ENCODE results near the gene EXOC6B. TPM values are rescaled to one million over a fixed set of nuclear protein-coding genes. Genes with fewer than 3 reads are reported as not detected.
"Not testable (repeated sequence)": the region's sequence is repeated elsewhere in the genome, so short reads cannot be mapped to it uniquely, and the experiment has no call there.

Gene EXOC6B
- total RNA-seq, 3 donors from 2014 or later: 32.2 to 49.2 (median 37.0) TPM

- Histone ChIP-seq H3K27ac (no peak overlapping the region), H3K27me3 (no peaks in the 10 kb centered on the region), H3K9me3 (peaks cover 0 to 10% of the 10 kb centered on the region in 2 donors), H3K4me1 (no peaks in the 10 kb centered on the region), H3K4me3 (no peak overlapping the region), H3K36me3 (no peaks in the 10 kb centered on the region)
- intact Hi-C loops (cut with DNase I; ENCODE audit: low total_unique reads): loop anchor here (10.0 kb wide), 1 partner anchor 1579 kb away; no protein-coding TSS in a partner anchor
- TF ChIP-seq POLR2AphosphoS5 (IDR thresholded peaks at IDR 0.05) (no peak), CTCF (IDR thresholded peaks at IDR 0.05) (no peak), POLR2A (IDR thresholded peaks at IDR 0.05) (no peak)
- DNase-seq (ENCODE audit: low spot score in 2 of 2): no peak
These were observed 269.9 kb downstream of the EXOC6B start for GRCh38 chr2:72555943-72556342.

DNA sequence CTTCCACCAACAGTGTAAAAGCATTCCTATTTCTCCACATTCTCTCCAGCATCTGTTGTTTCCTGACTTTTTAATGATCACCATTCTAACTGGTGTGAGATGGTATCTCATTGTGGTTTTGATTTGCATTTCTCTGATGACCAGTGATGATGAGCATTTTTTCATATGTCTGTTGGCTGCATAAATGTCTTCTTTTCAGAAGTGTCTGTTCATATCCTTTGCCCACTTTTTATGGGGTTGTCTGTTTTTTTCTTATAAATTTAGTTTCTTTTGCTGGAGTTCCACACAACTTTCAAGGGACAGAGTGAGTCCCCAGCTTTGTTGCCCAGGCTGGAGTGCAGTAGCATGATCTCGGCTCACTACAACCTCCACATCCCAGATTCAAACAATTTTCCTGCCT lies 270.5 kb downstream of the EXOC6B start:
- H3K4me1 ChIP-seq; H3K4me3 ChIP-seq; H3K27ac ChIP-seq; H3K27me3 ChIP-seq; DNase-seq (ENCODE audit: low spot score in 2 of 2); H3K36me3 ChIP-seq; H3K9me3 ChIP-seq: not testable (repeated sequence)
- intact Hi-C loops (cut with DNase I; ENCODE audit: low total_unique reads): loop anchor here (10.0 kb wide), 1 partner anchor 1579 kb away; no protein-coding TSS in a partner anchor

DNA sequence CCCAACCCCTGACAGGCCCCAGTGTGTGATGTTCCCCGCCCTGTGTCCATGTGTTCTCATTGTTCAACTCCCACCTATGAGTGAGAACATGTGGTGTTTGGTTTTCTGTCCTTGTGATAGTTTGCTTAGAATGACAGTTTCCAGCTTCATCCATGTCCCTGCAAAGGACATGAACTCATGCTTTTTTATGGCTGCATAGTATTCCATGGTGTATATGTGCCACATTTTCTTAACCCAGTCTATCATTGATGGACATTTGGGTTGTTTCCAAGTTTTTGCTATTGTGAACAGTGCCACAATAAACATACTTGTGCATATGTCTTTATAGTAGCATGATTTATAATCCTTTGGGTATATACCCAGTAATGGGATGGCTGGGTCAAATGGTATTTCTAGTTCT lies 270.9 kb downstream of the EXOC6B start:
- not testable (repeated sequence) for H3K27me3 ChIP-seq; H3K36me3 ChIP-seq; H3K27ac ChIP-seq; H3K4me3 ChIP-seq; H3K4me1 ChIP-seq; H3K9me3 ChIP-seq; DNase-seq (ENCODE audit: low spot score in 2 of 2)
- intact Hi-C loops (cut with DNase I; ENCODE audit: low total_unique reads): loop anchor here (10.0 kb wide), 1 partner anchor 1580 kb away; no protein-coding TSS in a partner anchor

GRCh38 chr2:72554381-72554780 lies 271.5 kb downstream of the EXOC6B start:
- DNase-seq (ENCODE audit: low spot score in 2 of 2): no peak
- H3K4me1 ChIP-seq: no peaks in the 10 kb centered on the region
- intact Hi-C loops (cut with DNase I; ENCODE audit: low total_unique reads): loop anchor here (10.0 kb wide), 1 partner anchor 1580 kb away; no protein-coding TSS in a partner anchor
- H3K36me3 ChIP-seq: no peaks in the 10 kb centered on the region
- H3K9me3 ChIP-seq: peaks cover 0 to 10% of the 10 kb centered on the region in 2 donors
- no peak overlapping the region for H3K4me3 ChIP-seq
- no peaks in the 10 kb centered on the region for H3K27me3 ChIP-seq
- TF ChIP-seq POLR2A (IDR thresholded peaks at IDR 0.05): no peak
- no peak for TF ChIP-seq CTCF (IDR thresholded peaks at IDR 0.05)
- no peak for TF ChIP-seq POLR2AphosphoS5 (IDR thresholded peaks at IDR 0.05)
- no peak overlapping the region for H3K27ac ChIP-seq

- Histone ChIP-seq H3K4me3 (no peak overlapping the region), H3K27me3 (no peaks in the 10 kb centered on the region), H3K4me1 (no peaks in the 10 kb centered on the region), H3K27ac (no peak overlapping the region), H3K9me3 (no peaks in the 10 kb centered on the region), H3K36me3 (no peaks in the 10 kb centered on the region)
- intact Hi-C loops (cut with DNase I; ENCODE audit: low total_unique reads): no loop called here
- TF ChIP-seq POLR2A (IDR thresholded peaks at IDR 0.05) (no peak), POLR2AphosphoS5 (IDR thresholded peaks at IDR 0.05) (no peak), CTCF (IDR thresholded peaks at IDR 0.05) (no peak)
- DNase-seq (ENCODE audit: low spot score in 2 of 2): no peak
These were observed 277.6 kb downstream of the EXOC6B start for GRCh38 chr2:72548081-72548764.

DNA sequence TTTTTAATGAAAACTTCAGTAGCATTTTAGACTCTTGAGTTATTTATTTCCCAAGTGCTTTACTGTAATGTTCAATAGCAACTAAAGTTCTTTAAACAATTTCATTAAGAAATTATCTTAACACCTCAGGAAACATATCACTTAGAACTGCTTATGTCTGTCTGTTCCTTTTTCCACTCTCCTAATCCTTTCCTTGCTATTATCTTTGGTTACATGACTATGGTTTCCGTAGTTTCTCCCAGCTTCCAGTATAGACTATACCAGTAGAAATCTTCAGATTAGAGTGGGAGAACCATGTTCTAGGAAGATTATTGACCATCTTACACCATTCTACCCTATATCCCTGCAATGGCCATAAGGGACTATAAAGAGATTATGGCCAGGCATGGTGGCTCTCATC lies 280.0 kb downstream of the EXOC6B start:
- H3K36me3 ChIP-seq: no peaks in the 10 kb centered on the region
- no peak for DNase-seq (ENCODE audit: low spot score in 2 of 2)
- TF ChIP-seq POLR2AphosphoS5 (IDR thresholded peaks at IDR 0.05): no peak
- TF ChIP-seq POLR2A (IDR thresholded peaks at IDR 0.05): no peak
- no peak for TF ChIP-seq CTCF (IDR thresholded peaks at IDR 0.05)
- H3K27me3 ChIP-seq: no peaks in the 10 kb centered on the region
- H3K27ac ChIP-seq: no peak overlapping the region
- H3K4me3 ChIP-seq: no peak overlapping the region
- no peaks in the 10 kb centered on the region for H3K9me3 ChIP-seq
- intact Hi-C loops (cut with DNase I; ENCODE audit: low total_unique reads): no loop called here
- H3K4me1 ChIP-seq: no peaks in the 10 kb centered on the region
